Spleen (tissue), 11 donors: ENCODE results near the gene ARL6IP4. TPM values are rescaled to one million over a fixed set of nuclear protein-coding genes. Genes with fewer than 3 reads are reported as not detected.

Experiments used
- DNase-seq: peaks from one replicate; pipeline ENCODE4 v3.0.0-alpha.2; 2020
- H3K27ac ChIP-seq, 8 donors: fragments of 200-600 bp; sonication (generic) in 7 of 8; 1 replicate in 4 of 8; 2 replicates in 4 of 8; pipeline versions ENCODE4 v1.5.0 to v1.8.0; 2016 to 2021; ENCODE audit warnings: inconsistent platforms in 4 of 8, mild to moderate bottlenecking in 4 of 8, moderate library complexity in 1 of 8
- H3K27me3 ChIP-seq, 7 donors: fragments of 200-600 bp; sonication (generic) in 6 of 7; replicated peaks in 1 of 7; 1 replicate in 4 of 7; 2 replicates in 3 of 7; pipeline versions ENCODE4 v1.5.0 to v1.8.0; 2016 to 2021; ENCODE audit warnings: inconsistent platforms in 3 of 7, mild to moderate bottlenecking in 1 of 7
- H3K36me3 ChIP-seq, 6 donors: fragments of 200-600 bp; sonication (generic) in 5 of 6; 1 replicate in 4 of 6; 2 replicates in 2 of 6; pipeline versions ENCODE4 v1.5.0 to v1.8.0; 2016 to 2021; ENCODE audit warnings: inconsistent platforms in 2 of 6
- H3K4me1 ChIP-seq, 6 donors: fragments of 200-600 bp; sonication (generic) in 5 of 6; 1 replicate in 3 of 6; 2 replicates in 3 of 6; pipeline versions ENCODE4 v1.5.0 to v1.8.0; 2016 to 2021; ENCODE audit warnings: inconsistent platforms in 3 of 6
- H3K4me3 ChIP-seq, 8 donors: fragments of 200-600 bp; sonication (generic) in 7 of 8; 1 replicate in 4 of 8; 2 replicates in 4 of 8; pipeline versions ENCODE4 v1.5.0 to v1.8.0; 2016 to 2021; ENCODE audit warnings: inconsistent platforms in 4 of 8, mild to moderate bottlenecking in 4 of 8, moderate library complexity in 2 of 8
- H3K9me3 ChIP-seq, 8 donors: fragments of 200-600 bp; sonication (generic) in 7 of 8; 1 replicate in 4 of 8; 2 replicates in 4 of 8; pipeline versions ENCODE4 v1.5.0 to v1.8.0; 2016 to 2021; ENCODE audit warnings: inconsistent platforms in 4 of 8
- CTCF ChIP-seq, 11 experiments: fragments of 200-600 bp in 7 of 11; fragments of 450-650 bp in 4 of 11; sonication (generic) in 4 of 11; IDR thresholded peaks in 8 of 11; conservative IDR thresholded peaks in 3 of 11; 1 replicate in 7 of 11; 2 replicates in 4 of 11; pipeline versions ENCODE4 v1.4.0 to v1.8.0; 2016 to 2021; ENCODE audit warnings: antibody characterized with exemption in 11 of 11, inconsistent platforms in 4 of 11, mild to moderate bottlenecking in 1 of 11
- POLR2A ChIP-seq, 3 donors: fragments of 450-650 bp; IDR thresholded peaks; one replicate each; pipeline ENCODE4 v1.5.1; 2017; ENCODE audit warnings: antibody characterized with exemption in 3 of 3, mild to moderate bottlenecking in 1 of 3
- POLR2AphosphoS5 ChIP-seq, 3 donors: sonication (generic); formaldehyde crosslinking; IDR thresholded peaks; one replicate each; pipeline ENCODE4 v1.5.1; 2017; ENCODE audit warnings: antibody characterized with exemption in 3 of 3
- WGBS, 5 donors: extraction: QIAGEN DNeasy Blood & Tissue Kit in 3 of 5; methylation state at CpG; one replicate each; pipeline versions ENCODE4 v1.1.5 to v1.1.7; 2013 to 2018; 5-methylcytosine and 5-hydroxymethylcytosine counted together
- intact Hi-C: fragments of 100-400 bp; cut with DNase I; formaldehyde crosslinking; loops from one replicate; pipeline ENCODE4 v1.15.0; 2023; ENCODE audit warnings: low total_unique reads
- polyA plus RNA-seq, 3 donors: library from polyadenylated mRNA; stranded (reverse); fragments of 200-250 nt; gene quantifications; one replicate each; pipeline ENCODE4 v1.2.1, GENCODE V29; 2013
- total RNA-seq, 7 donors: library from RNA; depleted of rRNA in 3 of 7; stranded (reverse); fragments of >200 nt in 3 of 7; fragmentation: NEBNext Ultra II Directional in 4 of 7; extraction: Animal tissue kit (Norgen Biotek cat#: 25700) in 4 of 7; gene quantifications; one replicate each; pipeline versions ENCODE4 v1.1.0 to v1.2.1, GENCODE V29; 2016 to 2021
- donor health status: healthy with polysubstance abuse.
- donor health status: DM: no; HTN: no; CAD: no; lungs with moderate emphysema.
- donor health status: DM: no; HTN: no; CAD: no.
- donor health status: Bipolar disorder and iron deficiency.
- donor health status: healthy.
- donor health status: DM: no; HTN: no; CAD: no.
- donor health status: DM: yes; HTN: yes; CAD: no.

The ARL6IP4 gene
- total and polyA plus RNA-seq, 10 donors: 150 to 419 (median 197) TPM

GRCh38 chr12:122981587-122982476, 1.4 kb downstream of the ARL6IP4 start:
- Histone ChIP-seq H3K27me3 (no peaks in the 10 kb centered on the region), H3K27ac (peak overlapping the region; percentile 89 to 95 (median 93)), H3K4me1 (peaks cover 45 to 94% (median 84%) of the 10 kb centered on the region in 6 donors), H3K36me3 (peaks cover 0 to 64% (median 23%) of the 10 kb centered on the region in 6 donors), H3K9me3 (no peaks in the 10 kb centered on the region), H3K4me3 (peak overlapping the region; percentile 83 to 99 (median 96))
- DNase-seq: peak; percentile 76
- no peak for TF ChIP-seq POLR2AphosphoS5 (IDR thresholded peaks at IDR 0.05)
- no peak for TF ChIP-seq CTCF (IDR thresholded peaks at IDR 0.05 in 8 of 11, conservative IDR thresholded peaks at IDR 0.05 in 3 of 11)
- no peak for TF ChIP-seq POLR2A (IDR thresholded peaks at IDR 0.05)
- WGBS, 5 donors: 52 to 65% (median 58%) methylated on average over 22 to 25 of the region's 25 CpGs
- intact Hi-C loops: loop anchor here (5.0 to 10.0 kb wide), 2 partner anchors 163 to 250 kb away; partner anchors contain the start of genes MPHOSPH9 and MTRFR

- no peak for DNase-seq
- Histone ChIP-seq H3K4me1 (peaks cover 45 to 90% (median 78%) of the 10 kb centered on the region in 6 donors), H3K27me3 (no peaks in the 10 kb centered on the region), H3K9me3 (no peaks in the 10 kb centered on the region), H3K36me3 (peaks cover 0 to 64% (median 24%) of the 10 kb centered on the region in 6 donors), H3K4me3 (peak overlapping the region in 3 of 8 donors; percentile 83 to 96 (median 88)), H3K27ac (peak overlapping the region in 7 of 8 donors; percentile 24 to 95 (median 91))
- intact Hi-C loops: loop anchor here (5.0 to 10.0 kb wide), 2 partner anchors 162 to 250 kb away; partner anchors contain the start of genes MPHOSPH9 and MTRFR
- 62 to 83% (median 73%) methylated on average over 8 to 11 of the region's 11 CpGs for WGBS, 5 donors
- TF ChIP-seq POLR2AphosphoS5 (IDR thresholded peaks at IDR 0.05) (peak in 1 of 3 donors; percentile 44), POLR2A (IDR thresholded peaks at IDR 0.05) (no peak)
Measured at GRCh38 chr12:122982477-122982815, 2.0 kb downstream of the ARL6IP4 start.

- Histone ChIP-seq H3K36me3 (peaks cover 0 to 64% (median 31%) of the 10 kb centered on the region in 6 donors), H3K4me1 (peaks cover 45 to 83% (median 72%) of the 10 kb centered on the region in 6 donors), H3K4me3 (peak overlapping the region in 1 of 8 donors; percentile 96), H3K27me3 (no peaks in the 10 kb centered on the region), H3K27ac (peak overlapping the region in 7 of 8 donors; percentile 65 to 95 (median 91)), H3K9me3 (no peaks in the 10 kb centered on the region)
- TF ChIP-seq POLR2AphosphoS5 (IDR thresholded peaks at IDR 0.05) (peak in 2 of 3 donors; percentile 30 to 38), CTCF (IDR thresholded peaks at IDR 0.05 in 8 of 11, conservative IDR thresholded peaks at IDR 0.05 in 3 of 11) (no peak)
- DNase-seq: no peak
- intact Hi-C loops: loop anchor here (5.0 to 10.0 kb wide), 2 partner anchors 162 to 249 kb away; partner anchors contain the start of genes MPHOSPH9 and MTRFR
- WGBS, 5 donors: 77 to 85% (median 79%) methylated on average over 21 of the region's 21 CpGs
Measured at GRCh38 chr12:122982963-122983788, 2.7 kb downstream of the ARL6IP4 start.

GRCh38 chr12:122983789-122984515, 3.5 kb downstream of the ARL6IP4 start:
- intact Hi-C loops: loop anchor here (5.0 to 10.0 kb wide), 2 partner anchors 161 to 248 kb away; partner anchors contain the start of genes MPHOSPH9 and MTRFR
- no peak for DNase-seq
- no peaks in the 10 kb centered on the region for H3K9me3 ChIP-seq
- H3K4me1 ChIP-seq: peaks cover 45 to 75% (median 65%) of the 10 kb centered on the region in 6 donors
- peak overlapping the region in 1 of 8 donors; percentile 38 for H3K4me3 ChIP-seq
- no peaks in the 10 kb centered on the region for H3K27me3 ChIP-seq
- peak overlapping the region; percentile 38 to 95 (median 88) for H3K27ac ChIP-seq
- peaks cover 0 to 64% (median 33%) of the 10 kb centered on the region in 6 donors for H3K36me3 ChIP-seq
- TF ChIP-seq POLR2AphosphoS5 (IDR thresholded peaks at IDR 0.05) (peak in 1 of 3 donors; percentile 7), CTCF (IDR thresholded peaks at IDR 0.05 in 8 of 11, conservative IDR thresholded peaks at IDR 0.05 in 3 of 11) (no peak), POLR2A (IDR thresholded peaks at IDR 0.05) (no peak)
- 28 to 40% (median 33%) methylated on average over 9 of the region's 9 CpGs for WGBS, 5 donors
